ENCODE results near the gene IPPK.

Gene IPPK

GRCh38 chr9:92639791-92640271, 30.1 kb downstream of the IPPK start:
- Histone ChIP-seq H3K27ac (ENCODE audit: low read depth, low read length) (no peak overlapping the region), H3K9me3 (ENCODE audit: control insufficient read depth in 1 of 2, low read length in 2 of 2) (no peaks in the 10 kb centered on the region), H3K36me3 (ENCODE audit: control insufficient read depth in 1 of 2, insufficient read depth in 2 of 2, low read length in 2 of 2) (peaks cover 34 to 98% of the 10 kb centered on the region in 2 donors)

DNA sequence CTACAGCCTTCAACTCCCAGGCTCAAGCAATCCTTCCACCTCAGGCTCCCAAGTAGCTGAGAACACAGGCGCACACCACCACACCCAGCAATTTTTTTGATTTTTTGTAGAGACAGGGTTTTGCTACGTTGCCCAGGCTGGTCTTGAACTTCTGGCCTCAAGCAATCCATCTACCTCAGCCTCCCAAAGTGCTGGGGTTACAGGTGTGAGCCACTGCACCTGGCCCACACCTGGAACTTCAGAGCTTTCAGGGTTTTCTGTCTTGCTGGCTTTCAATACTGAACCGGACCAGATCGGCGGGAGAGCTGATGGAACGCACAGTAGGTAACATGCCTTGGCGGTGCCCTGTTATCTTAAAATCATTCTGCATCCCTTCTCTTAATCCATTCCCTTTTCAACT, 30.8 kb downstream of the IPPK start:
- H3K36me3 ChIP-seq (ENCODE audit: control insufficient read depth in 1 of 2, insufficient read depth in 2 of 2, low read length in 2 of 2): peaks cover 34 to 97% of the 10 kb centered on the region in 2 donors
- H3K4me3 ChIP-seq (ENCODE audit: low read depth in 1 of 2, low read length in 2 of 2): no peak overlapping the region
- H3K27me3 ChIP-seq (ENCODE audit: control insufficient read depth in 1 of 2, insufficient read depth in 2 of 2, low read length in 2 of 2): no peaks in the 10 kb centered on the region
- H3K4me1 ChIP-seq (ENCODE audit: control insufficient read depth in 1 of 2, insufficient read depth in 2 of 2, low read length in 2 of 2): peaks cover 0 to 3% of the 10 kb centered on the region in 2 donors
- no peaks in the 10 kb centered on the region for H3K9me3 ChIP-seq (ENCODE audit: control insufficient read depth in 1 of 2, low read length in 2 of 2)
- H3K27ac ChIP-seq (ENCODE audit: low read depth, low read length): no peak overlapping the region
- H3K9ac ChIP-seq (ENCODE audit: low read depth in 1 of 2, low read length in 2 of 2): no peak overlapping the region

More at GRCh38 chr9:92639791-92640271, 30.1 kb downstream of the IPPK start:
- Histone ChIP-seq H3K4me3 (ENCODE audit: low read depth in 1 of 2, low read length in 2 of 2) (no peak overlapping the region), H3K27me3 (ENCODE audit: control insufficient read depth in 1 of 2, insufficient read depth in 2 of 2, low read length in 2 of 2) (no peaks in the 10 kb centered on the region), H3K4me1 (ENCODE audit: control insufficient read depth in 1 of 2, insufficient read depth in 2 of 2, low read length in 2 of 2) (no peaks in the 10 kb centered on the region), H3K9ac (ENCODE audit: low read depth in 1 of 2, low read length in 2 of 2) (no peak overlapping the region)

DNA sequence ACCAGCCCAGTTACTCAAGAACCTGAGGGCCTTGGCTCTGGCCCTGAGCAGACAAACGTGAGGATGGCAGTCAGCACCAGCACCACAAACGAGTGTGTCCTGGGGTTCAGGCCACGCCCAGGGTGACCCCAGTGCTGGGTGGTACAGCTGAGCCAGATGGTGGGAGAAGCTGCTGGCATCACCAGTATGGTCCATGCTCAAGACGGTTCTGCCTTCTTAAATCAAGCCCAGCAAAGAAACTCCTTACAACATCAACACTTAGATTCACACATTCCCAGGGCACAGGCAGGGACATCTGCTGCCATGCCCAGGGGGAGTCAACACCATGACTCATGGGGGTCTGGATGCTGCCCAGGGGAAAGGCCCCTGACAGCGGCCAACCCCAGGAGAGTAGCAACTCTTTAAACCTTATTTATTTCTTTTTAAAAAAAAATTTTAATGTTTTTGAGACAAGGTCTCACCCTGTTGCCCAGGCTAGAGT, 31.3 kb downstream of the IPPK start:
- peaks cover 0 to 3% of the 10 kb centered on the region in 2 donors for H3K4me1 ChIP-seq (ENCODE audit: control insufficient read depth in 1 of 2, insufficient read depth in 2 of 2, low read length in 2 of 2)

DNA sequence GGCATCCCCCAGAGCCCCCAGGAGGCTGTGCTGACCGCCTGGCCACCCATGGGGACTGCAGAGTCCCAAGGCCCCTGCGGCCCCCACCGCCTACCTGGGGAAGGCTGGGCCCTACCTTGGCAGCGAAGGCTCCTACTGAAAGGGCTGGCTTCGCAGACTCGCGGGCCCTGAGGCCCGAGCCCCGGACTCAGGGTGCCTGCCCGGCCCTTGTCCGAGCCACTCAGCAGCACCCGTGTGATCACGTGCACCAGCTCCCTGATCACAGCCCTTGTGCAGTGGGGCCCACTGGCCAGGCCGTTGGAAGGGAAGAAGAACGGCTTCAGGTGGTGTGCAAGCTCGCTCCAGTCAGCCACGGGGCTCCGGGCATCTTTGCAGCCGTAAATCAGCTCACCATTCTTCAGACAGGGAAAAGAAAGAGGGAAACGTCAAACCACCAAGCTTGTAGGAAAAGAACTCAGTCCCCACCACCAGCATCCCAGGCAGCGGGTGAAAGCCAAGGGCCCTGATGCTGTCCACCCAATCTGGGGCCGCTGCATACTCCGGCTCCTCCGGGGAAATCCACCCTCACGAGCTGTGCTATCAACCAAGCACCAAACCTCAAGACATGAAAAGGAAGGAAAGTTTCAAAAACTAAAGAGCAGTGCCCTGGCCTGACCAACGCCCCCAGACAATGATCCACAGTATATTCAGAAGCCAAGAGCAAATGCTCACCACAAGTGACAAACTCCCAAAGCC, 31.9 kb downstream of the IPPK start:
- no peaks in the 10 kb centered on the region for H3K27me3 ChIP-seq (ENCODE audit: control insufficient read depth in 1 of 2, insufficient read depth in 2 of 2, low read length in 2 of 2)
- H3K36me3 ChIP-seq (ENCODE audit: control insufficient read depth in 1 of 2, insufficient read depth in 2 of 2, low read length in 2 of 2): peaks cover 25 to 97% of the 10 kb centered on the region in 2 donors
- no peak overlapping the region for H3K9ac ChIP-seq (ENCODE audit: low read depth in 1 of 2, low read length in 2 of 2)
- H3K4me3 ChIP-seq (ENCODE audit: low read depth in 1 of 2, low read length in 2 of 2): no peak overlapping the region
- H3K9me3 ChIP-seq (ENCODE audit: control insufficient read depth in 1 of 2, low read length in 2 of 2): no peaks in the 10 kb centered on the region
- H3K4me1 ChIP-seq (ENCODE audit: control insufficient read depth in 1 of 2, insufficient read depth in 2 of 2, low read length in 2 of 2): peaks cover 0 to 3% of the 10 kb centered on the region in 2 donors
- no peak overlapping the region for H3K27ac ChIP-seq (ENCODE audit: low read depth, low read length)

More for the DNA sequence above, 31.3 kb downstream of the IPPK start:
- no peaks in the 10 kb centered on the region for H3K9me3 ChIP-seq (ENCODE audit: control insufficient read depth in 1 of 2, low read length in 2 of 2)
- peaks cover 31 to 97% of the 10 kb centered on the region in 2 donors for H3K36me3 ChIP-seq (ENCODE audit: control insufficient read depth in 1 of 2, insufficient read depth in 2 of 2, low read length in 2 of 2)
- no peaks in the 10 kb centered on the region for H3K27me3 ChIP-seq (ENCODE audit: control insufficient read depth in 1 of 2, insufficient read depth in 2 of 2, low read length in 2 of 2)
- H3K27ac ChIP-seq (ENCODE audit: low read depth, low read length): no peak overlapping the region
- no peak overlapping the region for H3K9ac ChIP-seq (ENCODE audit: low read depth in 1 of 2, low read length in 2 of 2)
- H3K4me3 ChIP-seq (ENCODE audit: low read depth in 1 of 2, low read length in 2 of 2): no peak overlapping the region

DNA sequence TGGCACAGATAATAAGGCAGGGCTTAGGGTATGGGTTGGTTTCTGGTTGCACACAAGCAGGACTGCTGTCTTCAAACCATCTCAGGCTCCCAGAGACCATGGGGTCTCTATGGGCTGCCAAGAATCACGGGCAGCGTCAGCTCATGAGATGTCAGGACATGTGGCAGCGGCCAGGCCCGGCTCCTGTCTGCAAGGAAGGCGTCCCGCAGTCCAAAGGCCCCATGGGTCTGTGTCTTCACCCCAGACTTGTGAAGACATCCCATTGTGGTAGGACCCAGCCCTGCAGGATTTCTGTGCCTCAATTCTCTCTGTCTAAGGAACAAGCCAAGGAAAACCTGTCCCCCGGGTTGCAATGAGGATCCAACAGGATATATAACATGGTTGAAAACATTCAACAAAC, 32.6 kb downstream of the IPPK start:
- H3K9me3 ChIP-seq (ENCODE audit: control insufficient read depth in 1 of 2, low read length in 2 of 2): no peaks in the 10 kb centered on the region
- no peak overlapping the region for H3K4me3 ChIP-seq (ENCODE audit: low read depth in 1 of 2, low read length in 2 of 2)
- H3K36me3 ChIP-seq (ENCODE audit: control insufficient read depth in 1 of 2, insufficient read depth in 2 of 2, low read length in 2 of 2): peaks cover 19 to 97% of the 10 kb centered on the region in 2 donors
- H3K9ac ChIP-seq (ENCODE audit: low read depth in 1 of 2, low read length in 2 of 2): no peak overlapping the region
- H3K4me1 ChIP-seq (ENCODE audit: control insufficient read depth in 1 of 2, insufficient read depth in 2 of 2, low read length in 2 of 2): peaks cover 0 to 3% of the 10 kb centered on the region in 2 donors
- H3K27me3 ChIP-seq (ENCODE audit: control insufficient read depth in 1 of 2, insufficient read depth in 2 of 2, low read length in 2 of 2): no peaks in the 10 kb centered on the region
- no peak overlapping the region for H3K27ac ChIP-seq (ENCODE audit: low read depth, low read length)

- peaks cover 23 to 97% of the 10 kb centered on the region in 2 donors for H3K36me3 ChIP-seq (ENCODE audit: control insufficient read depth in 1 of 2, insufficient read depth in 2 of 2, low read length in 2 of 2)
- H3K9ac ChIP-seq (ENCODE audit: low read depth in 1 of 2, low read length in 2 of 2): no peak overlapping the region
- H3K4me3 ChIP-seq (ENCODE audit: low read depth in 1 of 2, low read length in 2 of 2): no peak overlapping the region
- no peak overlapping the region for H3K27ac ChIP-seq (ENCODE audit: low read depth, low read length)
- no peaks in the 10 kb centered on the region for H3K27me3 ChIP-seq (ENCODE audit: control insufficient read depth in 1 of 2, insufficient read depth in 2 of 2, low read length in 2 of 2)
- peaks cover 0 to 3% of the 10 kb centered on the region in 2 donors for H3K4me1 ChIP-seq (ENCODE audit: control insufficient read depth in 1 of 2, insufficient read depth in 2 of 2, low read length in 2 of 2)
- no peaks in the 10 kb centered on the region for H3K9me3 ChIP-seq (ENCODE audit: control insufficient read depth in 1 of 2, low read length in 2 of 2)
Observed at GRCh38 chr9:92636627-92637026, 33.3 kb downstream of the IPPK start.

DNA sequence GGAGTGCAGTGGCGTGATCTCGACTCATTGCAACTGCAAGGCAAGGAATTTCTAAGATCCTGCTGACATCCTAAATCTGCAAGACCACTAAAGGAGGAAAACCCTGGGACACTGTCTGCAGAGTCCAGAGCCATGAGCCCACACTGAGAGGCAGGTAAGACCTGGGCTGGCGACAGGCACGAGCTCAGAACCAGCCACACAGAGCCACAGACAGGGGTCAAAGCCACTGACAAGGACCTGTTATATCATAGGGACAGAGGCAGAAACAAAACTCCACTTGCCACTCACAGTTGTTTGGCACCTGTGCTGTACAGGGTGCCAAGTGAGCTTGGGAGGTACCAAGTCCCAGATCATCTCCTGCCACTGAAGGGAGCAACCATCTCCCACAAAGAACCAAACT, 34.2 kb downstream of the IPPK start:
- Histone ChIP-seq H3K9ac (ENCODE audit: low read depth in 1 of 2, low read length in 2 of 2) (no peak overlapping the region), H3K4me3 (ENCODE audit: low read depth in 1 of 2, low read length in 2 of 2) (no peak overlapping the region), H3K9me3 (ENCODE audit: control insufficient read depth in 1 of 2, low read length in 2 of 2) (no peaks in the 10 kb centered on the region), H3K36me3 (ENCODE audit: control insufficient read depth in 1 of 2, insufficient read depth in 2 of 2, low read length in 2 of 2) (peaks cover 27 to 92% of the 10 kb centered on the region in 2 donors), H3K4me1 (ENCODE audit: control insufficient read depth in 1 of 2, insufficient read depth in 2 of 2, low read length in 2 of 2) (peaks cover 0 to 3% of the 10 kb centered on the region in 2 donors), H3K27ac (ENCODE audit: low read depth, low read length) (no peak overlapping the region), H3K27me3 (ENCODE audit: control insufficient read depth in 1 of 2, insufficient read depth in 2 of 2, low read length in 2 of 2) (no peaks in the 10 kb centered on the region)

GRCh38 chr9:92634712-92635605, 35.0 kb downstream of the IPPK start:
- Histone ChIP-seq H3K4me3 (ENCODE audit: low read depth in 1 of 2, low read length in 2 of 2) (no peak overlapping the region), H3K9ac (ENCODE audit: low read depth in 1 of 2, low read length in 2 of 2) (no peak overlapping the region), H3K36me3 (ENCODE audit: control insufficient read depth in 1 of 2, insufficient read depth in 2 of 2, low read length in 2 of 2) (peaks cover 27 to 84% of the 10 kb centered on the region in 2 donors), H3K4me1 (ENCODE audit: control insufficient read depth in 1 of 2, insufficient read depth in 2 of 2, low read length in 2 of 2) (peaks cover 0 to 3% of the 10 kb centered on the region in 2 donors), H3K9me3 (ENCODE audit: control insufficient read depth in 1 of 2, low read length in 2 of 2) (no peaks in the 10 kb centered on the region), H3K27ac (ENCODE audit: low read depth, low read length) (no peak overlapping the region), H3K27me3 (ENCODE audit: control insufficient read depth in 1 of 2, insufficient read depth in 2 of 2, low read length in 2 of 2) (no peaks in the 10 kb centered on the region)

DNA sequence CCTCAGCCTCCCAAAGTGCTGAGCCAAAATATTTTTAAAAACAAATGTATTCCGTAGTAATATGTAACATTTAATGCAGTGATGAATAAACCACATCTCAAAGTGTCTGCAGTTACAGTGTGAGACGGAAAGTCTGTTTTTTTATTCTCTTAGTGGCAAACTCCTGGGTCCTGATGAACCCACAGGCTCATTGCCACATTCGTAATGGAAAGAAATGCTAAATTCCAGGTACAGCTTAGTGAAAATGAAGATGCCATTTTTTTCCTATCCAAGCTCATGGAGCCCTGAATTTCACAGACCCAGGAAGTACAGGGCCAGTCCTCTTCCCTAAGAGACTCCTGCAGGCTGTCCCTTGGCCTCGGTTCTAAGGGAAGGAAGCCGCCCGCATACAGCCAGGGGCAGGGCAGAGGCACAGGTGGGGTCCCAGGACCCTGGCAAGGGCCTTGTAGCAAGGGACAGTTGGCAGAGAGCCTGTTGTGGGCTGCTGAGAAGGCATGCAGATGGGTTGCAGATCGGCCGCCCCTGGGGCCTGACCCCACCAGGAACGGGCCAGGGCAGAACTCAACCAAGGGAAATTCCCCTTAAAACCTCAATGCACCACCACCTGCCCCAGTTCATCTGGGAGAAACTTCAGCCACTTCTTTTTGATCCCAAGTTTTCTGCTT, 36.2 kb downstream of the IPPK start:
- H3K9me3 ChIP-seq (ENCODE audit: control insufficient read depth in 1 of 2, low read length in 2 of 2): no peaks in the 10 kb centered on the region
- H3K27me3 ChIP-seq (ENCODE audit: control insufficient read depth in 1 of 2, insufficient read depth in 2 of 2, low read length in 2 of 2): no peaks in the 10 kb centered on the region
- no peak overlapping the region for H3K9ac ChIP-seq (ENCODE audit: low read depth in 1 of 2, low read length in 2 of 2)
- no peak overlapping the region for H3K4me3 ChIP-seq (ENCODE audit: low read depth in 1 of 2, low read length in 2 of 2)
- H3K36me3 ChIP-seq (ENCODE audit: control insufficient read depth in 1 of 2, insufficient read depth in 2 of 2, low read length in 2 of 2): peaks cover 27 to 75% of the 10 kb centered on the region in 2 donors
- H3K27ac ChIP-seq (ENCODE audit: low read depth, low read length): no peak overlapping the region
- H3K4me1 ChIP-seq (ENCODE audit: control insufficient read depth in 1 of 2, insufficient read depth in 2 of 2, low read length in 2 of 2): peaks cover 0 to 3% of the 10 kb centered on the region in 2 donors

Measured in duodenal mucosa (tissue), 2 donors.